BLaER1 (cell line): Measurements from ENCODE around the gene ZNF385A.

Experiments used
- H3K27ac ChIP-seq: shearing (Covaris generic); formaldehyde crosslinking; 2 replicates; pipeline ENCODE4 v1.8.1; 2022
- H3K27me3 ChIP-seq: shearing (Covaris generic); formaldehyde crosslinking; 2 replicates; pipeline ENCODE4 v1.8.1; 2022
- H3K36me3 ChIP-seq: shearing (Covaris generic); formaldehyde crosslinking; 2 replicates; pipeline ENCODE4 v1.8.1; 2022
- H3K4me1 ChIP-seq: shearing (Covaris generic); formaldehyde crosslinking; 2 replicates; pipeline ENCODE4 v1.8.1; 2022
- H3K4me2 ChIP-seq: shearing (Covaris generic); formaldehyde crosslinking; 2 replicates; pipeline ENCODE4 v1.8.1; 2022
- H3K4me3 ChIP-seq: shearing (Covaris generic); formaldehyde crosslinking; 2 replicates; pipeline ENCODE4 v1.8.1; 2022
- H3K9ac ChIP-seq: shearing (Covaris generic); formaldehyde crosslinking; 2 replicates; pipeline ENCODE4 v1.8.1; 2022
- H3K9me3 ChIP-seq: shearing (Covaris generic); formaldehyde crosslinking; 2 replicates; pipeline ENCODE4 v1.8.1; 2022
- H4K20me1 ChIP-seq: shearing (Covaris generic); formaldehyde crosslinking; 2 replicates; pipeline ENCODE4 v1.8.1; 2022
- Cebpa-rat ChIP-seq: shearing (Covaris generic); IDR thresholded peaks from 2 replicates; pipeline ENCODE4 v1.8.1; 2022

ZNF385A gene

DNA sequence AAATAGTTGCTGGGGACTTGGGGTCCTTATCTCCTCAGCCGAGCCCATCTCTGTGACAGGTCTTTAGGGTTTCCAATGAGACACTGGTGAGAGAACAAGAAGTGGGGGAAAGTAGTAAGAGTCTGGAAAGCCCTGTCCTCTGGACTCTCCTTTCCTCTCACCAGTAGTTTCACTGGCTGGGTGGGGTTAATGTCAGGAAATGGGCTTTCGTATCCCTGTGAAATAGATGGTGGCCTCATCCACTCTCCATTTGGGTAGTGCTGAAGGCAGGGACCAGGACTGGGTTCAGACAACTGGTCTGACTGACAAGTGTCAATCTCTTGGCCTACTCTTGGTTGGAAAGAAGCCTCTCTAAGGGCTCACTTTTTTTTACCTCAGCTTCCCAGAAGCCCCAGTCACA, 7.5 kb downstream of the ZNF385A start:
- no peaks in the 10 kb centered on the region for H3K9me3 ChIP-seq
- H3K9ac ChIP-seq, result no peak overlapping the region
- peaks cover 48% of the 10 kb centered on the region for H4K20me1 ChIP-seq
- peaks cover 11% of the 10 kb centered on the region; the same call in 1 of the 2 replicates for H3K27me3 ChIP-seq
- H3K4me1 ChIP-seq, result peaks cover 67% of the 10 kb centered on the region
- H3K4me2 ChIP-seq, result peak overlapping the region; percentile 87
- H3K36me3 ChIP-seq, result peaks cover 49% of the 10 kb centered on the region
- no peak overlapping the region for H3K27ac ChIP-seq
- no peak overlapping the region for H3K4me3 ChIP-seq
- no peak for TF ChIP-seq Cebpa-rat

DNA sequence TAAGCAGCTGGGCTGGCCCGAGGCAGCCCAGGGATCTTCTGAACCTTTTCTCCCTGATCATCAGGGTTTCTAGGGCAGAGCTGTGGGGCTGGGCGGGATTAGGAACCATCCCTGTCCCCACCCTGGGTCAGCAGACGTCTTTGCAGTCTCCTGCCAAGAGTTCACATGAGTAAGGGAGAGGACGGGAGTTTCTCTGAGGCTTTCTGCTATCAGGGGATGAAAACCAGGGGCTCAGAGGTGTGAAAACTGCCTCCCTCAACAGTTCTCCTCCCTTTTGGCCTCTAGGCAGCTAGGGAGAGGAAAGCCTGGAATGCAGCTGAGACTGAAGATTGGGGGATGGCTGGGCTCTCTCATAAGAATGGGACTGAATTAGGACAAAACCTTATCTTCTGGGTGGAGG, 7.9 kb downstream of the ZNF385A start:
- Histone ChIP-seq H3K4me1 (peaks cover 71% of the 10 kb centered on the region), H3K4me3 (no peak overlapping the region), H3K9ac (no peak overlapping the region), H3K27ac (no peak overlapping the region), H3K4me2 (peak overlapping the region; percentile 87), H4K20me1 (peaks cover 48% of the 10 kb centered on the region), H3K36me3 (peaks cover 51% of the 10 kb centered on the region), H3K27me3 (peaks cover 11% of the 10 kb centered on the region; the same call in 1 of the 2 replicates), H3K9me3 (no peaks in the 10 kb centered on the region)
- TF ChIP-seq Cebpa-rat, result no peak

DNA sequence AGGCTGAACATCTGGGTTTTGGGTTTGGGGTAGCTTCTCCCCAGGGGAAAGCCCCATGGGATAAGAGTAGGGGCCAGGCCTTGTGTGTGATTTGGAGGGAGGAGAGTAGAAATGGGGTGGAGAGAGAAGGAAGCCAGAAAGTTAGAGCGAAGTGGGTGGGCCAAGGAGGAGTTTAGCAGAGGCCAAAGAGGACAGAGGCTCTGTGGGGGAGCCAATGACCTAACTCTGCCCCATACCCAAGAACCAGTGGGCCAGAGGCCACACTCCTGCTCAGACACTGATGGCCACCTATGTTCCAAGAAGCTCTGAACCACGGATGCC, 9.3 kb downstream of the ZNF385A start:
- peak overlapping the region; percentile 7 for H3K27ac ChIP-seq
- H3K27me3 ChIP-seq, result peaks cover 11% of the 10 kb centered on the region; the same call in 1 of the 2 replicates
- H3K4me3 ChIP-seq, result no peak overlapping the region
- no peak for TF ChIP-seq Cebpa-rat
- H3K36me3 ChIP-seq, result peaks cover 51% of the 10 kb centered on the region
- peaks cover 48% of the 10 kb centered on the region for H4K20me1 ChIP-seq
- peaks cover 82% of the 10 kb centered on the region for H3K4me1 ChIP-seq
- no peaks in the 10 kb centered on the region for H3K9me3 ChIP-seq
- H3K9ac ChIP-seq, result peak overlapping the region; percentile 60; the same call in 1 of the 2 replicates
- H3K4me2 ChIP-seq, result peak overlapping the region; percentile 87

DNA sequence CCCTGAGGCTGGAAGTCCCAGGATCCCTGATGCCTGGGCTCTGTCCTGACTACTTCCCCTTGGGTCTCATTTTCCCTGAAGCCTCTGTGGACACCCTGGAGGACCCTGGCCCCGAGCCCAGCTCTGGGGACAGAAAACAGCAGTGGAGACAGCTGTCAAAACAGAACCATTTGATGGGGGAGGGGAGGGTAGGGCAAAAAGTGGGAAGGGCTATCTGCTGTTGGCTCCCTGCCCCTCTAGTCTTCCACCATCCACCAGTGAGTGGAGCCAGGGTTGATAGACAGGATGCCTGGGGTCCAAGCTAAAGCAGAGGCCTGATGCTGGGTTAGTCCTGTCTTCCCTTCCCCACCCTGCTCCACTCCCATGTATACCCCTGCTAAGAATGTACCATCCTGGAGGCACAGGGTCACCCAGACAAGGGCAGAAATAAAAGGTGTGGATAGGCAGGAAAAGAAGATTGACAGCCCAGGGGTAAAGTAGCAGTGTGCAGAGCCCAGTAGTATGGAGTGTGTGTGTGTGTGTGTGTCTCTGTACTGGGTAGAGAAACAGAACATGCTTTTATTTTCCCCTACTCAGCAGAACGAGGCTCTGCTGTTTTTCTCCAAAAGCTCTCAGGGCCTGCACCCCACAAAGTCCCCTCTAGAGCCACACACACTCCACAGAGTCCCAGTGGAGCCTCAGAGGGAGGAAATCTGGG, 9.8 kb downstream of the ZNF385A start:
- H3K9me3 ChIP-seq, result no peaks in the 10 kb centered on the region
- peak overlapping the region; percentile 87 for H3K4me2 ChIP-seq
- H3K27ac ChIP-seq, result peak overlapping the region; percentile 8
- H4K20me1 ChIP-seq, result peaks cover 48% of the 10 kb centered on the region
- H3K4me1 ChIP-seq, result peaks cover 82% of the 10 kb centered on the region
- H3K36me3 ChIP-seq, result peaks cover 50% of the 10 kb centered on the region
- no peak for TF ChIP-seq Cebpa-rat
- H3K9ac ChIP-seq, result peak overlapping the region; percentile 60; the same call in 1 of the 2 replicates
- H3K4me3 ChIP-seq, result no peak overlapping the region
- peaks cover 11% of the 10 kb centered on the region; the same call in 1 of the 2 replicates for H3K27me3 ChIP-seq

DNA sequence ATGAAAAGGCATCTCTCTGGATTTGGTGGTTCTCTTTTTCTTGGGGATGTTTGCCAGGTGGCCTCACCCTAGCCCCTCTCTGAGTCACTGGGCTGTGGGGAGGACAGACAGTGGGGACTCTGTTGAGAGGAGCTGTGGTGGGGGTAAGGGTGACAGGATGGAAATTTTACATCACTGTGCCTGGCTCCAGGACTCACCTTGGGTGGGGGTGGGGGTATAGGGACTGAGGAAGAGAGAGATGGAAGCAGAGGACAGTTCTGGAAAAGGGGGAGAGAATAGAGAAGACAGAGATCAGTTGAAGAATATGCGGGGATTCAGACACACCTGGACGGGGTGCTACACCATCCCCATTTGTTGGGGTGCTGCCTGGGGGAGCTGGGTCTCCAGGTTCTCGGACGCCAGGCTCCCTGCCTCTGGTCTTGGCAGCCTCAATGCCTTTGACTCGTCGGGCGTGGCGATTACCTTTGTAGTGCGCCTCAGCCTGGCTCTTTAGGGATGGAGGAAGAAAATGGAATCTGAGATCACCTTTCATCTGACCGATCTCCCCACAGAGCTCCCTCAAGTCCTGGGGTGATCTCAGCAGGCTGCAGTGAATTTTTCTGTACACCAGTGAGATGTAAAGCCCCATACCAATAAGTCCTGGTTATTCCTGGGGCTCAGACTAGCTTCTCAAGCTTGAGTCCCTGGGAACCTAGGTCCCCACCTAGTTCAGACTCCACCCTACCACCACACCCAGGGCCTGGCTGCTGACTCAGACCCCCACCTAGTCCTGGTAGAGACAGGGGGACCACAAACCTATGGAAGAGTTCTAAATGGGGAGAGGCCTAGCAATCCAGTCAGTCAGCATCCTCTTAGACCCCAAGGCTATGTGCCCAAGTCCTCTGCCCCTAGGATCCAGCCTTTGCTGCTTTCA, 10.6 kb downstream of the ZNF385A start:
- H3K27ac ChIP-seq, result peak overlapping the region; percentile 8; the same call in 1 of the 2 replicates
- TF ChIP-seq Cebpa-rat, result no peak
- H3K27me3 ChIP-seq, result peaks cover 6% of the 10 kb centered on the region; the same call in 1 of the 2 replicates
- peaks cover 42% of the 10 kb centered on the region for H4K20me1 ChIP-seq
- no peak overlapping the region for H3K4me3 ChIP-seq
- H3K9me3 ChIP-seq, result no peaks in the 10 kb centered on the region
- H3K9ac ChIP-seq, result no peak overlapping the region
- H3K4me2 ChIP-seq, result peak overlapping the region; percentile 87
- H3K4me1 ChIP-seq, result peaks cover 83% of the 10 kb centered on the region
- H3K36me3 ChIP-seq, result peaks cover 50% of the 10 kb centered on the region

DNA sequence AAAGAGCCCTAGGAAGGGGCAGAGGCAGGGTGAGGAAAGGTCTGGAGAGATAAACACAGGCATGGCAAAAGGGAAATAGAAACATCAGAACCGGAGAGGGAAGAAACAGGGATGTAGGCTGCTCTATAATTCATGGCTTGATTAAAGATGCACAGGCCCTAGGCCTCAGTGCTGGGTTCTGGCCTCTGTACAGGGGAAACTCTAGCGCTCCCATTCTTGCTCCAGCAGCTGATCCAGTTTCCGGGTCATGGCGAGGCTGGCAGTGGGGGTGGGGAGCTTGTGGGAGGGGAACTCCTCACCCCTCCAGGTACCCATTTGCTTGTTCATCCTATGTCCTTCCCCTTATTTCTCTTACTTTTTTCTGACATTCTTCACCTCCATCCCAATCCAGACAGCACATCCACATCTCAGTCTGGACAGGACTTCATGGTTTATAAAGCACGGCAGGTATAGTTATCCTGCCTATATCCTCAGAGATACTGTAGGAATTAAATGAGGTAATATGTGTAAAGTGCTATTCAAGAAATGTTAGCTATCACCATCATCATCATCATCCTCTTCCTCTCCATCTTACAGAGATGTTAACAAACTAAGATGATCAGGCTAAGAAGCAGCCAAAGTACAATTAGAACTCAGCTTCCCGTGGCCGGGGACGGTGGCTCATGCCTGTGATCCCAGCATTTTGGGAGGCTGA, 12.3 kb downstream of the ZNF385A start:
- no peak overlapping the region; the same call in 1 of the 2 replicates for H3K4me3 ChIP-seq
- peak overlapping the region; percentile 87 for H3K4me2 ChIP-seq
- H3K27ac ChIP-seq, result peak overlapping the region; percentile 59; the same call in 1 of the 2 replicates
- peaks cover 40% of the 10 kb centered on the region; the same call in 1 of the 2 replicates for H3K36me3 ChIP-seq
- H3K9ac ChIP-seq, result peak overlapping the region; percentile 41; the same call in 1 of the 2 replicates
- H3K9me3 ChIP-seq, result no peaks in the 10 kb centered on the region
- H3K27me3 ChIP-seq, result no peaks in the 10 kb centered on the region
- no peak for TF ChIP-seq Cebpa-rat
- H3K4me1 ChIP-seq, result peaks cover 88% of the 10 kb centered on the region
- peaks cover 27% of the 10 kb centered on the region for H4K20me1 ChIP-seq

GRCh38 chr12:54371328-54372112, 13.0 kb downstream of the ZNF385A start:
- Histone ChIP-seq H4K20me1 (peaks cover 26% of the 10 kb centered on the region), H3K27ac (peak overlapping the region; percentile 59; the same call in 1 of the 2 replicates), H3K9me3 (no peaks in the 10 kb centered on the region), H3K36me3 (peaks cover 33% of the 10 kb centered on the region; the same call in 1 of the 2 replicates), H3K4me3 (no peak overlapping the region; the same call in 1 of the 2 replicates), H3K4me1 (peaks cover 81% of the 10 kb centered on the region), H3K9ac (peak overlapping the region; percentile 41; the same call in 1 of the 2 replicates), H3K4me2 (peak overlapping the region; percentile 87), H3K27me3 (no peaks in the 10 kb centered on the region)
- no peak for TF ChIP-seq Cebpa-rat

GRCh38 chr12:54370171-54370730, 14.3 kb downstream of the ZNF385A start:
- H3K4me1 ChIP-seq, result peaks cover 69% of the 10 kb centered on the region
- peaks cover 27% of the 10 kb centered on the region; the same call in 1 of the 2 replicates for H3K36me3 ChIP-seq
- H3K27ac ChIP-seq, result no peak overlapping the region
- H3K27me3 ChIP-seq, result no peaks in the 10 kb centered on the region
- no peak overlapping the region for H3K4me3 ChIP-seq
- no peak overlapping the region for H3K9ac ChIP-seq
- H3K9me3 ChIP-seq, result no peaks in the 10 kb centered on the region
- H4K20me1 ChIP-seq, result peaks cover 16% of the 10 kb centered on the region
- H3K4me2 ChIP-seq, result 0 out of 2 replicates have a peak overlapping the region, but pooled peaks have one; percentile 87
- TF ChIP-seq Cebpa-rat, result no peak
